K562 (cell line): Measurements from ENCODE around the gene RPS6KA2. TPM values are rescaled to one million over a fixed set of nuclear protein-coding genes. Genes with fewer than 3 reads are reported as not detected.

Source experiments
- ATAC-seq: fragments of 200-7000 bp; cut with Tn5 transposase; 3 replicates; pipeline ENCODE4 v1.9.1; 2020; ENCODE audit warnings: moderate library complexity
- BruUV-seq: library from RNA; stranded (reverse); fragments of 400-500 nt; replicated peaks from 2 replicates; lab custom pipeline; 2021; lab: Mats Ljungman, UMichigan
- CTCF ChIA-PET: fragments of 300-600 bp; formaldehyde crosslinking; extraction: SDS; loops from one replicate; lab custom pipeline; 2021; ENCODE audit warnings: low intra/inter-chr PET ratio; lab: Yijun Ruan, JAX
- POLR2A ChIA-PET: fragments of 300-600, 350-650 bp; sonication (Branson Sonifier 250); formaldehyde crosslinking; extraction: SDS; loops from one replicate; lab custom pipeline; 2021; ENCODE audit warnings: antibody characterized with exemption, inconsistent platforms; lab: Yijun Ruan, JAX
- DNase-seq, 4 experiments: peaks; one replicate each; pipeline versions ENCODE4 v3.0.0 to v3.0.0-alpha.2; 2011 to 2018; ENCODE audit warnings: low spot score in 3 of 4, mixed read lengths in 3 of 4; ENCODE audit errors: extremely low read depth in 1 of 4
- FAIRE-seq: peaks from 2 replicates; lab custom pipeline; 2011; peaks lifted over from hg19 to GRCh38; lab: Jason Lieb, UNC
- H2AFZ ChIP-seq: 2 replicates; pipeline ENCODE4 v1.6.0; 2011; ENCODE audit warnings: low read depth, low read length, control low read depth, inconsistent platforms
- H3K27ac ChIP-seq: fragments of 200-600 bp; 3 replicates; pipeline ENCODE4 v1.8.0; 2011; ENCODE audit warnings: low read depth, mild to moderate bottlenecking, control low read depth, inconsistent platforms, low read length, moderate library complexity, mixed read lengths; ENCODE audit errors: extremely low read depth
- H3K27me3 ChIP-seq, 2 experiments: fragments of 300-600 bp in 1 of 2; 2 replicates in 1 of 2; 3 replicates in 1 of 2; pipeline versions ENCODE4 v1.6.0 to v1.8.0; 2011; ENCODE audit warnings: inconsistent platforms in 2 of 2, low read length in 2 of 2, mild to moderate bottlenecking in 1 of 2, mixed read lengths in 1 of 2, moderate library complexity in 1 of 2; ENCODE audit not compliant: control insufficient read depth in 2 of 2, insufficient read depth in 2 of 2
- H3K36me3 ChIP-seq: fragments of 300-600 bp; 3 replicates; pipeline ENCODE4 v1.8.0; 2011; ENCODE audit warnings: mild to moderate bottlenecking, low read length, inconsistent platforms; ENCODE audit not compliant: control insufficient read depth, insufficient read depth
- H3K4me1 ChIP-seq, 2 experiments: fragments of 200-600 bp in 1 of 2; replicated peaks in 1 of 2; 2 replicates in 1 of 2; 3 replicates in 1 of 2; pipeline versions ENCODE4 v1.5.1 to v1.8.0; 2011; ENCODE audit warnings: inconsistent platforms in 2 of 2, low read length in 2 of 2, mild to moderate bottlenecking in 1 of 2, mixed read lengths in 1 of 2, moderate library complexity in 1 of 2; ENCODE audit not compliant: control insufficient read depth in 2 of 2, insufficient read depth in 2 of 2
- H3K4me2 ChIP-seq: 2 replicates; pipeline ENCODE4 v1.6.1; 2011; ENCODE audit warnings: low read length, control low read depth, inconsistent platforms, mixed read lengths; ENCODE audit not compliant: insufficient read depth
- H3K4me3 ChIP-seq: fragments of 200-600 bp; sonication (generic), shearing (Covaris generic); 2 replicates; pipeline ENCODE4 v1.5.1; 2016; ENCODE audit warnings: control low read depth, inconsistent platforms
- H3K79me2 ChIP-seq: fragments of 200-600 bp; 3 replicates; pipeline ENCODE4 v1.8.0; 2011; ENCODE audit warnings: low read length, inconsistent platforms; ENCODE audit not compliant: control insufficient read depth, insufficient read depth
- H3K9ac ChIP-seq, 2 experiments: 2 replicates each; pipeline versions ENCODE4 v1.6.0 to v1.6.1; 2011; ENCODE audit warnings: low read depth in 2 of 2, low read length in 2 of 2, control low read depth in 1 of 2, inconsistent platforms in 1 of 2, mild to moderate bottlenecking in 1 of 2, mixed read lengths in 1 of 2; ENCODE audit not compliant: insufficient read depth in 1 of 2
- H3K9me1 ChIP-seq: one replicate; pipeline ENCODE4 v1.6.0; 2011; ENCODE audit warnings: inconsistent platforms, mild to moderate bottlenecking, low read length, moderate library complexity; ENCODE audit not compliant: control insufficient read depth, insufficient read depth
- H3K9me3 ChIP-seq: replicated peaks from 2 replicates; pipeline ENCODE4 v1.5.1; 2011; ENCODE audit warnings: low read depth, low read length, inconsistent platforms; ENCODE audit not compliant: control insufficient read depth, insufficient read depth
- H4K20me1 ChIP-seq: replicated peaks from 2 replicates; pipeline ENCODE4 v1.6.1; 2011; ENCODE audit warnings: low read length, inconsistent platforms, mixed read lengths; ENCODE audit not compliant: control insufficient read depth, insufficient read depth
- BMI1 ChIP-seq: fragments of 150-350 bp; IDR thresholded peaks from 2 replicates; pipeline ENCODE4 v1.6.1; 2014; ENCODE audit warnings: low read length
- CBX8 ChIP-seq: fragments of 200-600 bp; sonication (generic); IDR thresholded peaks from 2 replicates; pipeline ENCODE4 v1.6.1; 2012; ENCODE audit warnings: borderline replicate concordance, mixed run types, low read depth, mild to moderate bottlenecking, moderate library complexity, mixed read lengths, low read length, control low read depth, inconsistent platforms; ENCODE audit not compliant: poor library complexity, severe bottlenecking; ENCODE audit errors: extremely low read depth
- CREB3L1 ChIP-seq: fragments of 450-650 bp; IDR thresholded peaks from 2 replicates; pipeline ENCODE4 v1.6.1; 2014; ENCODE audit warnings: low read depth, mild to moderate bottlenecking, moderate library complexity, borderline replicate concordance
- HDAC6 ChIP-seq: IDR thresholded peaks from 2 replicates; pipeline ENCODE4 v1.6.1; 2012; ENCODE audit warnings: low read depth, mild to moderate bottlenecking, control low read depth, inconsistent platforms, low read length, moderate library complexity
- IRF9 ChIP-seq: fragments of 450-650 bp; IDR thresholded peaks from 2 replicates; pipeline ENCODE4 v1.6.1; 2016; ENCODE audit warnings: missing biosample characterization, missing genetic modification characterization
- MBD2 ChIP-seq: sonication (generic); IDR thresholded peaks from 2 replicates; pipeline ENCODE4 v1.6.1; 2016; ENCODE audit warnings: low read depth, borderline replicate concordance
- MYNN ChIP-seq, 2 experiments: sonication (generic); formaldehyde crosslinking in 1 of 2; IDR thresholded peaks; 2 replicates each; pipeline versions ENCODE4 v1.5.0 to v1.6.1; 2016 to 2020; ENCODE audit warnings: antibody characterized with exemption in 1 of 2, missing genetic modification reagents in 1 of 2
- PTRF ChIP-seq: fragments of 450-650 bp; IDR thresholded peaks from 2 replicates; pipeline ENCODE4 v1.6.1; 2016; ENCODE audit warnings: mild to moderate bottlenecking, missing genetic modification characterization, missing compliant biosample characterization
- TARDBP ChIP-seq: fragments of 450-650 bp; IDR thresholded peaks from 2 replicates; pipeline ENCODE4 v1.6.1; 2016
- TCF15 ChIP-seq: fragments of 250-450 bp; sonication (Bioruptor Pico); IDR thresholded peaks from 2 replicates; pipeline ENCODE4 v1.8.0; 2022; ENCODE audit warnings: moderate library complexity, mild to moderate bottlenecking, inconsistent platforms
- ZNF217 ChIP-seq: sonication (generic); formaldehyde crosslinking; IDR thresholded peaks from 2 replicates; pipeline ENCODE4 v1.8.0; 2022; ENCODE audit warnings: mild to moderate bottlenecking, missing genetic modification reagents
- ZNF583 ChIP-seq: fragments of 250-450 bp; sonication (Bioruptor Pico); IDR thresholded peaks from 2 replicates; pipeline ENCODE4 v1.4.0; 2020
- ZNF609 ChIP-seq: sonication (generic); formaldehyde crosslinking; IDR thresholded peaks from 2 replicates; pipeline ENCODE4 v1.8.1; 2023; ENCODE audit warnings: missing genetic modification reagents, mild to moderate bottlenecking, borderline replicate concordance
- WGBS: fragments of 100-300 bp; shearing (Covaris generic); methylation state at CpG from one replicate; pipeline ENCODE4 v1.1.6; 2016; ENCODE audit warnings: low coverage, mixed read lengths; ENCODE audit not compliant: insufficient coverage; ENCODE audit errors: missing lambda C conversion rate; 5-methylcytosine and 5-hydroxymethylcytosine counted together
- in situ Hi-C: fragments of 300-500 bp; cut with MboI; formaldehyde crosslinking; loops from 4 replicates; pipeline ENCODE4 v1.15.0; 2018; ENCODE audit warnings: inconsistent platforms, mixed read lengths
- intact Hi-C: fragments of 100-400 bp; cut with micrococcal nuclease; formaldehyde crosslinking; loops from 2 replicates; pipeline ENCODE4 v1.14.2; 2022
- polyA plus RNA-seq, 8 experiments: library from polyadenylated mRNA; depleted of rRNA in 4 of 8; stranded (reverse) in 5 of 8; unstranded in 3 of 8; fragments of >200 nt; fragmentation: Nextera tagmentation in 2 of 8; fragmentation: Illumina TruSeq in 1 of 8; extraction: Ambion mirVana in 2 of 8; extraction: Trizol in 1 of 8; gene quantifications; 2 replicates each; pipeline versions ENCODE4 v1.2.1 to v1.2.3, GENCODE V29; 2011 to 2014; ENCODE audit warnings: inconsistent platforms in 1 of 8, missing spikeins in 1 of 8
- total RNA-seq, 7 experiments: library from RNA; depleted of rRNA in 6 of 7; stranded (reverse); fragments of >200 nt in 6 of 7; fragmentation: Illumina TruSeq in 2 of 7; extraction: Trizol in 2 of 7; gene quantifications; 2 replicates each; pipeline versions ENCODE4 v1.2.1 to v1.2.3, GENCODE V29; 2011 to 2021; ENCODE audit warnings: low replicate concordance in 1 of 7

Gene RPS6KA2
- total and polyA plus RNA-seq, 9 of the 15 experiments (the other 6 are each of a cell fraction or from before 2014, with no cell fraction given) = 0.29 to 1.00 (median 0.53) TPM

GRCh38 chr6:166578536-166579236 lies 48.4 kb downstream of the RPS6KA2 start:
- H3K27me3 ChIP-seq = peaks cover 9 to 31% of the 10 kb centered on the region in 2 experiments; a peak in 2 of 5 replicates
- no peaks in the 10 kb centered on the region for H3K4me1 ChIP-seq
- H3K36me3 ChIP-seq = no peaks in the 10 kb centered on the region
- no peak overlapping the region for H3K27ac ChIP-seq
- in situ Hi-C loops = no loop called here
- DNase-seq (no peak), ATAC-seq (no peak), FAIRE-seq (no peak)
- intact Hi-C loops = no loop called here
- H3K79me2 ChIP-seq = no peaks in the 10 kb centered on the region
- H3K9me3 ChIP-seq = no peaks in the 10 kb centered on the region
- ChIA-PET POLR2A (no interaction called here), CTCF (no interaction called here)
- under 1% methylated on average over 15 of the region's 15 CpGs for WGBS
- no peaks in the 10 kb centered on the region for H4K20me1 ChIP-seq
- no peak overlapping the region for H3K4me2 ChIP-seq
- no peak overlapping the region for H2AFZ ChIP-seq
- H3K9ac ChIP-seq = no peak overlapping the region
- BruUV-seq = no TSS peak
- H3K9me1 ChIP-seq = no peaks in the 10 kb centered on the region
- no peak overlapping the region for H3K4me3 ChIP-seq
- TF ChIP-seq ZNF609 (CRISPR knock-in tag) (no peak), TCF15 (CRISPR knock-in tag) (no peak), HDAC6 (no peak), CBX8 (no peak), PTRF (tag) (no peak), ZNF583 (no peak), MYNN (IDR thresholded peaks at IDR 0.05) (no peak), MYNN (CRISPR knock-in tag; IDR thresholded peaks at IDR 0.05) (no peak), BMI1 (no peak), TARDBP (no peak), ZNF217 (CRISPR knock-in tag) (no peak), CREB3L1 (no peak), MBD2 (no peak), IRF9 (tag) (no peak)
